PFSK-1 (cell line): ENCODE results near the gene CALML3.

Source experiments
- FOXP2 ChIP-seq: optimal IDR thresholded peaks from 2 replicates; pipeline ENCODE3; 2011; ENCODE audit warnings: borderline replicate concordance, control low read depth, inconsistent platforms; ENCODE audit not compliant: insufficient read depth; ENCODE audit errors: extremely low read length, extremely low read depth
- POLR2AphosphoS5 ChIP-seq: IDR thresholded peaks from 2 replicates; pipeline ENCODE4 v1.6.1; 2012; ENCODE audit warnings: low read depth, mild to moderate bottlenecking, control low read depth, low read length, moderate library complexity
- SIN3A ChIP-seq: IDR thresholded peaks from 2 replicates; pipeline ENCODE4 v1.6.1; 2012; ENCODE audit warnings: mild to moderate bottlenecking, low read length, moderate library complexity, borderline replicate concordance; ENCODE audit not compliant: insufficient read depth
- TAF1 ChIP-seq: IDR thresholded peaks from 2 replicates; pipeline ENCODE4 v1.6.1; 2012; ENCODE audit warnings: low read length, control low read depth, borderline replicate concordance; ENCODE audit not compliant: insufficient read depth
- TF ChIP-seq, protein P1 (sequence below), 2 experiments: IDR thresholded peaks; 2 replicates each; pipeline versions ENCODE4 v1.6.1 to v1.8.0; 2011 to 2012; ENCODE audit warnings: low read depth in 2 of 2, low read length in 2 of 2, control low read depth in 1 of 2, inconsistent platforms in 1 of 2, mild to moderate bottlenecking in 1 of 2, moderate library complexity in 1 of 2; ENCODE audit not compliant: insufficient read depth in 1 of 2

The CALML3 gene

DNA sequence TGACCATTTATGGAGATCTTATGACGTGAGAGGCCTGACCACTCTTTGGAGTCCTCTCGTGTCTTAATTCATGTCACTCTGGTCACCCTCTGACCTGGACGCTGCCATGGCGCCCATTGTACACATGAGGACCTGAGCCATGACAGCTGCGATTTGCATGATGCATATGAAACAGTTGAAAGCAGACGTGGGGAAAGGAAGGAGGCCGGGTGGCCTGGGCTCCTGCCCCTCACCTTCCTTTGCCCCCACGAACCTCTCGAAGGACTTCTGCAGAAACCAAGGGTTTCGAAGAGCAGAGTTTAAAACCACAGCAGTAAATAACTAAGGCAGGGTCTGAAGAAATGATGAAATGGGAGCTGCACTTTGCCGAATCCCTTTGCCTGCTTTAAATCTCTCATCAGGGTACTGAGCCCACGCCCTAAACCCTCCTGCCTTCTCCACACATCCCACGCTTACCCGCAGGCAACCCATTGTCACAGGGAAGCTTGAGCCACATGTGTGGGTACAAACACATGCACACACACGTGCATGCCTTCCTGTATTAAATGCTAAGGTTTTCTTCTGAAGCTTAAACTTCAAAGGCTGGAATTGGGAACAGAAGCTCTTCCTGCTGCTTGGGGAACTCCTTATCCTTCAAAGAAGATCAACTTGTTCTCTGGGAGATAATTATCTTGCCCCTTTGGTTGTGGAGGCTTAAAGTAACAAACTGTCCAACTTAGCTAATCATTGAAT, 11.7 kb upstream of the CALML3 start:
- TF ChIP-seq SIN3A (no peak), TAF1 (no peak), FOXP2 (no peak), POLR2AphosphoS5 (no peak)
- TF ChIP-seq, protein P1, sequence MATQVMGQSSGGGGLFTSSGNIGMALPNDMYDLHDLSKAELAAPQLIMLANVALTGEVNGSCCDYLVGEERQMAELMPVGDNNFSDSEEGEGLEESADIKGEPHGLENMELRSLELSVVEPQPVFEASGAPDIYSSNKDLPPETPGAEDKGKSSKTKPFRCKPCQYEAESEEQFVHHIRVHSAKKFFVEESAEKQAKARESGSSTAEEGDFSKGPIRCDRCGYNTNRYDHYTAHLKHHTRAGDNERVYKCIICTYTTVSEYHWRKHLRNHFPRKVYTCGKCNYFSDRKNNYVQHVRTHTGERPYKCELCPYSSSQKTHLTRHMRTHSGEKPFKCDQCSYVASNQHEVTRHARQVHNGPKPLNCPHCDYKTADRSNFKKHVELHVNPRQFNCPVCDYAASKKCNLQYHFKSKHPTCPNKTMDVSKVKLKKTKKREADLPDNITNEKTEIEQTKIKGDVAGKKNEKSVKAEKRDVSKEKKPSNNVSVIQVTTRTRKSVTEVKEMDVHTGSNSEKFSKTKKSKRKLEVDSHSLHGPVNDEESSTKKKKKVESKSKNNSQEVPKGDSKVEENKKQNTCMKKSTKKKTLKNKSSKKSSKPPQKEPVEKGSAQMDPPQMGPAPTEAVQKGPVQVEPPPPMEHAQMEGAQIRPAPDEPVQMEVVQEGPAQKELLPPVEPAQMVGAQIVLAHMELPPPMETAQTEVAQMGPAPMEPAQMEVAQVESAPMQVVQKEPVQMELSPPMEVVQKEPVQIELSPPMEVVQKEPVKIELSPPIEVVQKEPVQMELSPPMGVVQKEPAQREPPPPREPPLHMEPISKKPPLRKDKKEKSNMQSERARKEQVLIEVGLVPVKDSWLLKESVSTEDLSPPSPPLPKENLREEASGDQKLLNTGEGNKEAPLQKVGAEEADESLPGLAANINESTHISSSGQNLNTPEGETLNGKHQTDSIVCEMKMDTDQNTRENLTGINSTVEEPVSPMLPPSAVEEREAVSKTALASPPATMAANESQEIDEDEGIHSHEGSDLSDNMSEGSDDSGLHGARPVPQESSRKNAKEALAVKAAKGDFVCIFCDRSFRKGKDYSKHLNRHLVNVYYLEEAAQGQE (IDR thresholded peaks at IDR 0.05; ENCODE audit: insufficient read depth in 1 of 2, low read depth in 2 of 2, low read length in 2 of 2): no peak

DNA sequence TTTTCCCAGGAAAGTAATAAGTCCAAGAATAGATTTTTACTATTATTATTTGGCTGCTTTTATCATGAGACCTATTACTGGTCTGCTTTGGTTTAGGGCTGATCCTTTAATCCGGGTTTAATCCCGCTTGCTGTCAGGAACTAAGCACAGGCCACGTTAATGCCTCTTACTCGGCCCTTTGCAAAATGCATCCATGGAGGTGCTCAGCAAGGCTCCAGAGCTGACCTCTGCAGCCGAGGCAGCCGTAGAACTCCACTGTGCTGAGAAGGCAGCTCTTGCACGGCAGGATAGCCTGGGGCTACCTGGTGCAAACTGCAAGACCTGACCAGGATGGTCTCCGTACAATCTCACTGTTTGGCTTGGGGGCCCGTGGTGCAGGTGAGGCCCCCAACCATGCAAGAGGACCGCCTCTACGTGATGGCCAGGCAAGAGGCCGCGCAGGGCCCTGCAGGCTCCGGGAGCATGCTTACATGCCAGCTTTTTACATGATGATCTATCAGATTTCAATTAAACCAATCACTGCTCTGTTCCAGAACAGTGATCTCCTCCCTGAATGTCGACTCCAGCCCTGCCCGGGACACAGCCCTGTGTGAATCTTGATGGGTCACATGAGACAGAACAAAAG, 10.4 kb upstream of the CALML3 start:
- TF ChIP-seq, protein P1 (IDR thresholded peaks at IDR 0.05; ENCODE audit: insufficient read depth in 1 of 2, low read depth in 2 of 2, low read length in 2 of 2): no peak
- TF ChIP-seq FOXP2: no peak
- no peak for TF ChIP-seq POLR2AphosphoS5
- no peak for TF ChIP-seq TAF1
- TF ChIP-seq SIN3A: no peak

DNA sequence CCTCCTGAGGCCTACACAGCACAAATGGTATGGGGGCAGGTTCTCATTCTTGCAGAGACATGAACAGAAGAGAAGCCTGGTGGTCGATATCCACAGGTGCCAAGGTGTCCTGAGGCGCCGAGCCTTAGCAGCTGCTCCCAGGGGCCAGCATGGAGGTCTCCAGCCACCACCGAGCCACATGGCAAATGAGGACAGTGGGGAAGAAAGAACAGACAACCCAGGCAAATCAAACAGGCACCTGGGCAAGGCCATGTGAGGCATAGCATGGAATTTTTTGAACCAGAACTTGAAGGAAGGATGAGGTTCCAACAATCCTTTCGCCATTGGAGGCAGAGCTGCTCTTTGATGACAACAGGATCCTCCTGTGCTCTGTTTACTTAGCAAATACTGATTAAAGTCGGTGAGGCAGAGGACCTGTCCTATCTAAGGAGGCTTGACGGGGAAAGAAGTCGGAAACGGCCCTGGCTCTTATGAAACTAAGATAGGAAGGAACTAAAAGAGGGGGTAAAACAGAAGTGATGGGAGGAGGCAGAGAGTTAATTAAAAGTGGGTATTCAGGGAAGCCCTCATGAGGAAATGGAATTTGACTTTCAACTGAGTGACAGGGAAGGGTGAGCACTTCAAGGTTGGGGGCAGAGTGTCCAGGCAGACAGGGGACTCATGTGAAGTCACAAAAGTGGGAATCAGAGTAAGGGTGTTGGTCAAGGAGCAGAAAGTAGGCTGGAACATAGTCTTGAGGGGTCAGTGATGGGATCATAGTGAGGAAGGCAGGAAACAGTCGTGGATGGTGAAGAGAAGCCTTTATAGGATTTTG, 8.6 kb upstream of the CALML3 start:
- TF ChIP-seq TAF1: no peak
- no peak for TF ChIP-seq SIN3A
- TF ChIP-seq, protein P1 (IDR thresholded peaks at IDR 0.05; ENCODE audit: insufficient read depth in 1 of 2, low read depth in 2 of 2, low read length in 2 of 2): no peak
- TF ChIP-seq POLR2AphosphoS5: no peak
- TF ChIP-seq FOXP2: no peak

DNA sequence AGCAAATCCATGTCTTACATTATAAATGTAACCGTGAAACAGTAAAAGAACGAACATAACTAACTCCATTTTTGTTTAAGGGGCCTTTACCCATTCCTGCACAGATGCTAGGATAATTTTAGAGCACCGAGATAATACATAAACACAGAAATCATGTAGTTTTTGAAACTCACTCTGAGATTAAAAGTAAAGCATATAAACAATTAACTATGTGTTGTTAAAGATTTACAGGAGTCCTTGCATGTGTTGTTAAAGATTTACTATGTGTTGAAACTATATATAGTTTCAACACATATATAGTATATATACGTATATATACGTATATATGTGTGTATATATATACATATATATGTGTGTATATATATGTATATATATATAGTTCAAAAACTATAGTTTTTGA, 7.2 kb upstream of the CALML3 start:
- TF ChIP-seq TAF1 (no peak), FOXP2 (no peak), SIN3A (no peak)
- TF ChIP-seq, protein P1 (IDR thresholded peaks at IDR 0.05; ENCODE audit: insufficient read depth in 1 of 2, low read depth in 2 of 2, low read length in 2 of 2): no peak

DNA sequence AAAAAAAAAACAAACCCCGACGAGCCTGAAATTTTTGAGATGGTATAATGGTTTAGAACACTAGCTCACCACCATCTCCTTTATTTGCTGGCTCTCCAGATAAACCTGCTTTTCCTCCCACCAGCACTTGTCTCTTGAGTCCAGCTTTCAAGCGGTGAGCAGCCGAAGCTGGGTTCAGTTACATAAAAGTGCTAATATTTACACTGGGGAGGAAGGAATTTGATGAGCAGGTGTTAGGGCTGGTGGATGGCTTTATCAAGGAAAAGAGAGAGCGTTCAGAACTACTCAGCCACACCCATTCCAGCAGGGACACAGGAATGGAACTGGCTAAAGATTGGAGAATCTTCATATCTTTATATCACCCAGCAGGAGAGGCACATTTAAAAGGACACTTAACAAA, 6.6 kb upstream of the CALML3 start:
- TF ChIP-seq, protein P1 (IDR thresholded peaks at IDR 0.05; ENCODE audit: insufficient read depth in 1 of 2, low read depth in 2 of 2, low read length in 2 of 2): no peak
